HepG2 (cell line): ENCODE data around the gene TMCC1.

Experiments used
- CTCF ChIP-seq: sonication (generic); formaldehyde crosslinking; IDR thresholded peaks from 2 replicates; pipeline ENCODE4 v1.5.0; 2020; ENCODE audit warnings: mild to moderate bottlenecking, missing genetic modification reagents, moderate library complexity
- FOXO1 ChIP-seq: sonication (generic); formaldehyde crosslinking; IDR thresholded peaks from 2 replicates; pipeline ENCODE4 v1.4.0; 2020; ENCODE audit warnings: missing genetic modification reagents
- ZNF780A ChIP-seq: sonication (generic); formaldehyde crosslinking; IDR thresholded peaks from 2 replicates; pipeline ENCODE4 v1.8.0; 2022; ENCODE audit warnings: mild to moderate bottlenecking, missing genetic modification reagents, moderate library complexity

GRCh38 chr3:129911261-129911861, 17.9 kb upstream of the TMCC1 start:
- no peak for TF ChIP-seq ZNF780A (CRISPR knock-in tag)
- no peak for TF ChIP-seq FOXO1 (CRISPR knock-in tag)
- TF ChIP-seq CTCF (CRISPR knock-in tag) = no peak
